NCI-H2171 treated with DMSO at 0.1 percent for 48 hours (cell line): ENCODE results near the gene NT5C3B.
A peak's percentile ranks its signal among the peaks of the same experiment; 100 is the strongest.
"Not testable (repeated sequence)": the region's sequence is repeated elsewhere in the genome, so short reads cannot be mapped to it uniquely, and the experiment has no call there.

ENCODE experiments used
- DNase-seq: peaks from one replicate; lab custom pipeline; 2025; lab: John Stamatoyannopoulos, UW

The NT5C3B gene

GRCh38 chr17:41839448-41839847 is 3.4 kb upstream of the NT5C3B start:
- not testable (repeated sequence) for DNase-seq

DNA sequence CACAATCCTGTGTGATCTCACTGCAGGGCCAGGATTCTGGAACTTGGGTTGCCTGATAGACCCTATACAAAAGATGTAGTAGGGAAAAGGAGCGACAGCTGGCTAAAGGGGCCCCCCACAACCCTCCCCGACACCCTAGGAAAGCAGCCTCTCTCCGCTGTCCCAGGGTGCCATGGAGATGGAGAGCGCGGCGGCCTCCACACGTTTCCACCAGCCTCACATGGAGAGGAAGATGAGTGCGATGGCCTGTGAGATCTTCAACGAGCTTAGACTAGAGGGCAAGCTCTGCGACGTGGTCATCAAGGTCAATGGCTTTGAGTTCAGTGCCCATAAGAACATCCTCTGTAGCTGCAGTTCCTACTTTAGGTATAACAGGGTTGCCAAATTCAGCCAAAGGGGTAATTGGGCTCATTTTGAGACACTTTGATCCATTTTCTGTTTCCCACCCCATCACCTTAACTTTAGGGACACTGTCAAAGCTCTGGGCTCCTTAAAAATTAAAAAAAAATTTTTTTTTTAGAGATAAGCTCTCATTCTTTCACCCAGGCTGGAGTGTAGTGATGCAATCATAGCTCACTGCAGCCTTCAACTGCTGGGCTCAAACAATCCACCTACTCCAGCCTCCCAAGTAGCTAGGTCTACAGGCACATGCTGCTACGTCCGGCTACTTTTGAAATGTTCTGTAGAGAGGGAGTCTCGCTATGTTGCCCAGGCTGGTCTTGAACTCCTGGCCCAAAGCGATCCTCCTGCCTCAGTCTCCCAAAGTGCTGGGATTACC is 1.9 kb upstream of the NT5C3B start, which contains the start of gene KLHL10:
Gene KLHL10, plus strand, starts transcription at position 65 of the 778 bp plus-strand sequence. Its CDS starts 108 bp downstream, at position 173.
- no peak for DNase-seq

- DNase-seq, result no peak
Measured at GRCh38 chr17:41836550-41837196, 641 bp upstream of the NT5C3B start.

GRCh38 chr17:41835214-41835799 is 725 bp downstream of the NT5C3B start:
- peak; percentile 10 for DNase-seq

DNA sequence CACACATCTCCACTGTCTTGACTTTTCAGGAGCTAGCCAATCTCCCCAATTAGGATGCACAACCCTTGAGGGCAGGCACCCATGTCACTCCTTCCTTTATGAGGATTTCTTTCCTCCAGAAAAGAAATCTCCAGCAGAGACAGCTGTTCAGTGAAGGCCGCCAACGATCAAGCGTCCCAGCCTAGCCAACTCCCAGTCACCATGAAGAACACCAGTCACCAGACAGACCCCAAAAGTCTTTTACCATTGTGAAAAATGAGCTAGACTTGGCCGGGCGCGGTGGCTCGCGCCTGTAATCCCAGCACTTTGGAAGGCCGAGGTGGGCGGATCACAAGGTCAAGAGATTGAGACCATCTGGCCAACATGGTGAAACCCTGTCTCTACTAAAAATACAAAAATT is 6.1 kb downstream of the NT5C3B start:
- DNase-seq, result not testable (repeated sequence)

GRCh38 chr17:41825175-41825845 is 10.7 kb downstream of the NT5C3B start:
- DNase-seq, result no peak

- DNase-seq, result no peak
Measured at GRCh38 chr17:41824086-41824485, 11.9 kb downstream of the NT5C3B start.

GRCh38 chr17:41823580-41823979 is 12.5 kb downstream of the NT5C3B start:
- no peak for DNase-seq

- DNase-seq, result no peak
Measured at GRCh38 chr17:41823141-41823524, 12.9 kb downstream of the NT5C3B start.

- DNase-seq, result no peak
Measured at GRCh38 chr17:41822216-41823140, 13.6 kb downstream of the NT5C3B start.

DNA sequence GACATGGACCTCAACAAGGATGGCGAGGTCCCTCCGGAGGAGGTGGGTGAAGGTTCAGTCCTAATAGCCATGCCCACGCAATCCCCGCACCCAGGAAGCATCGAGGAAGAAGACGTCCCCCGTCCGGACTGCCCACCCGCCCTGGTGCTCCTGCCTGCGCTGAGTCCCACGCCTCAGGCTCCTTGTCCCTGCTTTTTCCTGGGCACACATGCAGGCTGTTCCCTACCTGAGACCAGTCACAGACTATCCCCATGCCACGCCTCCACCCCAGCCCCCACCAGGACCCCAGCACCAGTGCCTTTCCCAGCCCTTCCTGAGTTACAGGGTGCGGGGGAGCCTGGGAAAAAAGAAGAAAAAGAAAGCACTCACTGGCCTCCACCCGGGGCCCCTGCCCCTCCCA is 14.3 kb downstream of the NT5C3B start:
- no peak for DNase-seq

DNA sequence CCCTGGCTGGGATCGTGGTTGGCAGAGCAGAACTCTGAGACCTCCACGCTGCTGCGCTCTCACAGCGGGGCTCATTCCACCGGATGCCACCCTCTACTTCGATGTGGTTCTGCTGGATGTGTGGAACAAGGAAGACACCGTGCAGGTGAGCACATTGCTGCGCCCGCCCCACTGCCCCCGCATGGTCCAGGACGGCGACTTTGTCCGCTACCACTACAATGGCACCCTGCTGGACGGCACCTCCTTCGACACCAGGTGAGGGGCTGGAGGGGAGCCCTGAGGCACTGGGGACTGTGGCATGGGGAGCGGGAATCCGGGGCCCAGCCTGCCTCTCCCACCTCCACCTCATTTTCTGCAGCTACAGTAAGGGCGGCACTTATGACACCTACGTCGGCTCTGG is 18.0 kb downstream of the NT5C3B start:
- DNase-seq, result no peak

GRCh38 chr17:41816637-41817320 is 19.3 kb downstream of the NT5C3B start:
- DNase-seq, result no peak

DNA sequence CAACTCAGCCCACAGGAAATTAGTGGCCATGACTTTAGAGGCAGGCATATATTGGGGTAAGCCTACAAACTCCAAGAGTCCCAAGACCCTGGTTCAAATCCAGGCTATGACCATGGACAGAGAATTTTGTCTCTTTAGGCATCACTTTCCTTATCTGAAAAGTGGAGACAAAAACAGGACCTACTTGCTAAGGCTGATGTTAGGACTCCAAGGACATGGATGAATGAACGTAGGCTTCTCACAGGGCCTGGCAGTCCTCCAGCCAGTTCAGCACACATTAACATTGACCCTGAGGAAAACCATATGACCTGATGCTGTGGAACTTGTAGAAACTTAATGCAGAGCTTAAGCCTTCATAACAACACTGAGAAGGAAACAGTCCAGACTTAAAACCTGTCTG is 21.8 kb downstream of the NT5C3B start:
- DNase-seq, result no peak

GRCh38 chr17:41813699-41814124 is 22.3 kb downstream of the NT5C3B start:
- no peak for DNase-seq

- no peak for DNase-seq
Measured at GRCh38 chr17:41813152-41813680, 22.8 kb downstream of the NT5C3B start.

- peak; percentile 55 for DNase-seq
Measured at GRCh38 chr17:41812381-41813151, 23.5 kb downstream of the NT5C3B start, which contains the start of gene FKBP10. FKBP10 (plus strand) TSS chr17:41813004; CDS start chr17:41813035, 31 bp downstream.

GRCh38 chr17:41811549-41812380 is 24.3 kb downstream of the NT5C3B start, which contains the start of gene P3H4:
P3H4 (minus strand) TSS chr17:41811949; CDS start chr17:41811915, 34 bp downstream.
- DNase-seq, result peak; percentile 74
